ENCODE measurements around the gene HECTD4.

GRCh38 chr12:112380663-112381405 is 1.4 kb downstream of the HECTD4 start:
- TF ChIP-seq CTCF (IDR thresholded peaks at IDR 0.05) (no peak), EZH2 (IDR thresholded peaks at IDR 0.05; ENCODE audit: borderline replicate concordance, insufficient read depth, low read depth, low read length, poor library complexity, severe bottlenecking) (no peak)

Data from B cell (primary cell).